ENCODE data around the gene DGKD.
"Not testable (repeated sequence)": the region's sequence is repeated elsewhere in the genome, so short reads cannot be mapped to it uniquely, and the experiment has no call there.

Gene DGKD

DNA sequence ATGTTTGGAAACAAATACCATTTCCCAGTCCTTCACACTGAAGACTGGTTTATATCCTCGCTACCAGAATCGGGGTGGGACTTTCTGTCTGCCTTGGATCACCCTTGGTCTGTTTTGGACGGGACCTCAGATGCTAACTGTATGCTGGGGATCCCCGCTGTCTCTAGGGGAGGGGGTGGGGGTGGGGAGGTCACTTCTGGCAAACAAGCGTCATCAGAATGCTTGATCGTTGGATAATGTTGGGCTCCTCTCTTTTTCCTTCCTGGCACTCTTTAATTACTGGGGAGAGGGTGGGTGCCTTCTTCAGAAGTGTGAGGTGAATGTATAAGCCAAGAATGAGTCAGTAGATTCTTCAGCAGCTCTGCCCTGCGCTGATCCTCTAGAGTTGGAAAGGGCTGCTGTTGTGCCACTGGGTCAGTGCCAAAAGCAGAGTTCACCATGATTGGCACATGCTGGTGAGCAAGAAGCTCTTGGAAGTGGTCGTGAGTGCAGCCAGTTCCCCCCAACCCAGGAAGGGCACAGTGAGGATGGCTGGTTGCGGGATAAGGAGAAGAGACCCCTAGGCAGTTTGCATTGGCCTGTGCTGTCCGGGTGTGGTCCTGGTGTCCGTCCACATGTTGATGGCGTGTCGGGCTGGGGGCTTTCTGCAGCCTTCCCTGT is 32.2 kb downstream of the DGKD start:
- DNase-seq (ENCODE audit: low read depth): peak; percentile 49

DNA sequence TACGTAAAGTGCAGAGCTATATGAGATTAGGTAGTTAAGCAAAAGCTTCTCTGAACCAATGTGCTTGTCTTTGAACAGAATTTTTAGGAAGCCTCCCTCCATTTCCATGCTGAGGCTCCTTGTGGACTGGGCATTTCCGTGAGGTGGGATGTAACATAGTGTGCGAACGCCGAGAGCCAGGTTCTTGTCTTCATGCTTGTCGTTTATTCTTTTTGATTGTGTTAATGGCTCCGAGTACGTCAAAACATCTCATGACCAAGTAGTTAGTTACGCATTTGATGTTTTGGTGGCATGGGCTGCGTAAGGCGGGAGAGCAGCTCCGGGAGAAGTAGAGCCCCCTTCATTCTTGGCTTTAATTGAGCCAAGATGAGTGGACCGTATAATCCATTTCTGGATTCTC is 32.9 kb downstream of the DGKD start:
- no peak for DNase-seq (ENCODE audit: low read depth)

DNA sequence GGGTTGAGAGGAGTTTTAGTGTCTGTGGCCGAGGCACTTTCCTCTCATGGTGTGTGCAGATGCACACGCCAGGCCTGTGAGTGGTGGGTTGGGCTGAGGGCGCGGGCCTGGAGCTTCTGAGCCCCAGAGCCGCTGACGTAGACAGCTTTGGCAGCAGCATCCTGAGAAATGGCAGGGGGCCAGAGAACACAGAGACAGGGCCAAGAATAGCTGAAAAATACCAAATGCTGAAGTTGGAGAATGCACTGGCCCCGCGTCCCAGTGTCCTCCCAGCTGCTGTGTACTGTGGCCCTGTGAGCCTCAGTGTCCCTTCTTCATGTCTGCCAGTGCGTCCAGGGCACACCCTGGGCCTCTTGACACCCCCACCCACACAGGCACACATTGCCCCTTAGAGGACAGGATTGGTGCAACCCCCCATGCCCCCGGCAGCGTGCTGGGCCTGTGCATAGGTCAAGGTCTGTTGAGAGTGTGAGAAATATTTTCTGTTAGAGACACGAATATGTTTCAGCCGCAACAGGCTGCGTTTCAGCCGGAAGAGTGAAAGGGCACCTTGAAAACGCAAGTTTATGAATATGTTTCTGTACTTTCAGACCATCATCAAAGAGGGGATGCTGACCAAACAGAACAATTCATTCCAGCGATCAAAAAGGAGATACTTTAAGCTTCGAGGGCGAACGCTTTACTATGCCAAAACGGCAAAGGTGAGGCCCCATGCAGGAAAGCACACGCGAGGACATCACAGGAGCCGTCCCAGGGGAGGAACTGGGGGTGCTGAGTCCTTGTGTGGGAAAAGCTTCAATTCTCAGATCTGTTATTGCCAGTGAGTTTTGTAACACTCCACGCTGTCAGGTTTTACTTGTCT is 33.6 kb downstream of the DGKD start:
- DNase-seq (ENCODE audit: low read depth): peak; percentile 91

DNA sequence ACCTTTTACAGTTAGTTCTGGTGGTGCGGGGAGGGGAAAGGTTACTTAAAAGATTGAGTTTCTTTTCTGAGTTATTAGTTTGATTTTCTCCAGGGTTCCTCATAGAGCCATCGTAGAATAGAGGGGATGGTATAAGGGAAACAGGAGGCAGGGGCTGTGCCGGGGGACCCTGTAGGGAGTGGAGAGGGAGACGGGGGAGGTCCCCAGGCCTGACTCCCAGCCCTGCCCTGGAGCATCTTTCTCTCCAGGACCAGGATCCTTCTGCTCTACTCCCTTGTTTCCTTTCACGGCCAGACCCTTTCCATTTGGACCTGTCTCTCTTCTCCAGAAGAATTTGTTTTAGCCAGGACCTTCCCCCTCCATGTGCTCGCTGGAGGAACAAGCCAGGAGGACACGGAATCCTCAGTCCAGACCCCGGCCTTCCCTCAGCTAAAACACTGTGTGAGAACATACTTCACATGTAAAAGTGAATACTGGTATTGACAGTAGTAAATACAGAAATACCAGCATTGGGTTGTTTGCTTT is 35.4 kb downstream of the DGKD start:
- DNase-seq (ENCODE audit: low read depth): no peak

DNA sequence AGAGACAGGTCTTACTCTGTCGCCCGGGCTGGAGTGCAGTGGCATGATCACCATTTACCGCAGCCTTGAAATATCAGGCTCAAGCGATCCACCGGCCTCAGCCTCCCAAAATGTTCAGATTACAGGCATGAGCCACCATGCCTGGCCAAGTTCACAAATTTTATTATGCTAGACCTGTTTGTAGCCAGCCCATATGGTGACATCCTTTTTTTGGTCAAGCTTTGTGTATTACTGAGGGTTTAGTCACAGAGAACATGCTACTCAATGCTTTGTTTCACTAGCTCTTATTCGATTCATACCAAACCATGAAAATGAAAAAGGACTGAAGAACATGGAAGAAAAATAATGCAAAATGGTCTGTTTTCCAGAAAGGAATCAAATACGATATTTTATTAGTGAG is 41.4 kb downstream of the DGKD start:
- DNase-seq (ENCODE audit: low read depth): no peak

DNA sequence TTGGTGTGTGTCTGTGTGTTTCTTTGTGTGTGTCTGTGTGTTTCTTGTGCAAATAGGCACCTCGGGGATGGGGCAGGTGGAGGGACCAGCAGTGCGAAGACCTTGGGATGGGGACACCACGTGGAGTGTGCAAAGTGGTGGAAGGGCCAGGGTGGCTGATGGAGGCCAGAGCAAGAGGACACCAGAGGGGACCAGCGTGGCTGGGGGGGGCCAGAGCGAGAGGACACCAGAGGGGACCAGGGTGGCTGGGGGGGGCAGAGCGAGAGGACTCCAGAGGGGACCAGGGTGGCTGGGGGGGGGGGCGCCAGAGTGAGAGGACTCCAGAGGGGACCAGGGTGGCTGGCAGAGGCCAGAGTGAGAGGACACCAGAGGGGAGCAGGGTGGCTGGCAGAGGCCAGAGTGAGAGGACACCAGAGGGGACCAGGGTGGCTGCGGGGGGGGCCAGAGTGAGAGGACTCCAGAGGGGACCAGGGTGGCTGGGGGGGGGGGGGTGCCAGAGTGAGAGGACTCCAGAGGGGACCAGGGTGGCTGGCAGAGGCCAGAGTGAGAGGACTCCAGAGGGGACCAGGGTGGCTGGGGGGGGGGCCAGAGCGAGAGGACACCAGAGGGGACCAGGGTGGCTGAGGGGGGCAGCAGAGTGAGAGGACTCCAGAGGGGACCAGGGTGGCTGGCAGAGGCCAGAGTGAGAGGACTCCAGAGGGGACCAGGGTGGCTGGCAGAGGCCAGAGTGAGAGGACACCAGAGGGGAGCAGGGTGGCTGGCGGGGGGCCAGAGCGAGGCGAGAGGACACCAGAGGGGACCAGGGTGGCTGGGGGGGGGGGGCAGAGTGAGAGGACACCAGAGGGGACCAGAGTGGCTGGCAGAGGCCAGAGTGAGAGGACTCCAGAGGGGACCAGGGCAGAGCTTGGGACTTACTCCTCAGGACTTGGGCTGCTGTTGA is 42.7 kb downstream of the DGKD start:
- not testable (repeated sequence) for DNase-seq (ENCODE audit: low read depth)

DNA sequence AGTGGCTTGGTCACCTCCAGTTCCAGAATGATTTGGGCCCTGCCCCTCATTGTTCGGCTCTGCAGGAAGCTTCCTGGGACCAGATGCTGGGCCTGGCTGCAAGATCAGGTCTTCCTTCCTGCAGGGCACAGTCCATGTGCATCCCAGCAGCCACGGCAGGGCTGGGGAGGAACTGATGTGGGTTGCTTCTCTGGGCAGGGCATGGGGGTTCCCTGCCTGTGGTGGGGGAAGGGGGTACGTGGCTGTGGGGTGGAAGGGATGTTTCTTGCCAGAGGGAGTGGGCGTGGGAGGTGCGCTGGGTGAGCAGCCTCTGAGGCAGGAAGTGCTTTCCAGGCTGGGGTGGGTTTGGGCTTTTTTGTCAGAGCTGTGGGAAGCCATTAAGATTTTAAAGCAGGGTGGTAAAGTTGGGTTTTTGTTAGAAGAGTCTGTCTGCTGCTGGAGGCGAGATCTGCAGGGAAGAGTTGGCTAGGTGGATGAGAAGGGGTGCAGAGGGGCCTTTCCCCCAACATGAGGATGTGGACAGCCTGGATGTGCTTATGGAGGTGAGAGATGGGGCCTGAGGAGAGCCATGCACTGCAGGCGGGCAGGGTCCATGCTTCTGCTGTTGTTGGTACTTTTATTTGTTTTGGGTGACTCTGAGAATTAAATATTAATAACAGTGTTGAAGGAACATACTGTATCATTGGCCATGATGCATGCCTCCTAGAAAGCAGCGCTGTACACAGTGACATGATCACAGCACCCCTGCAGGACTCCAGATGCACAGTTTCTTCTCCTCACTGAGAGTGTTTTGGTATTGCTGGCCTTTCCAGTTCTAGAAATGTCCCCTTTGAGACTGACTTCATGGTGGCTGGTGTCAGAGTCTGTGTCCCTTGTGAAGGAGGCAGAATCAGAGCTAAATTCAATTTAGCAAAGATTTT is 45.3 kb downstream of the DGKD start:
- no peak for DNase-seq (ENCODE audit: low read depth)

DNA sequence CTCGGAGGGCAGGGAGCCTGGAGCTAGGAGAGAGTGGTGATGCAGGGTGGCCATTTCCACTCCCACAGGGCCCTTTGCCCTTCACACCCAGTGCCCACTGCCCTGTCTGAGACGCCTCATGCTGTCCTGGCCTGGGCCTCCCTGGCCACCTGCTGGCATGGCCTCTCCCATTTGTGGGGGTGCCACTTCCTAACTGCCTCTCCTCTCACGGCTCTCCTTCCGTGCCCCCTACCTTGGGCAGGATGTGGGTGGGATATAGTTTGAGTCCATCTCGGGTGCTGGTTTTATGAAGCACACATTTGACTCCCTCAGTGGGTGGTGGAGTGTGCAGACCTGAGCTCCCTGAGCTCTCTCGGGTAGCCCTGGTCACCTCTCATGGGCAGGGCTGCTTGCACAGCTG is 46.0 kb downstream of the DGKD start:
- no peak for DNase-seq (ENCODE audit: low read depth)

DNA sequence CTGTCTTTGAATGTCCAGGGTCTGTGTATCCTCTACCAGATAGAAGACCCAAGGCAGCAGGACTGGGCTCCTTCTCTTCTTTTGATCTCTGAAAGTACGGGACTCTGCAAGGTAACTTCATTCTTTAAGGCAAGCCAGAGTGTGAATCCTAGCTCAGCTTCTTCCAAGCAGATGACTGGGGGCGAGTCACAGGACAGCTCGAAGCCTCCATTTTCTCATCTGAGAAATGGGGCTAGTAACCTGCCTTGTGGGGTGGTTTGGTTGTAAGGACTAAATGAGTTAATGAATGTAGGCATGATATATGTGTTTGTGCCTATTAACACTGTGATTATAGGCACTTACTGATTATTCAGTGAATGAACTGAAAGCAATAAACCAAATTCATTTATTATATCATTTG is 46.7 kb downstream of the DGKD start:
- DNase-seq (ENCODE audit: low read depth): no peak

DNA sequence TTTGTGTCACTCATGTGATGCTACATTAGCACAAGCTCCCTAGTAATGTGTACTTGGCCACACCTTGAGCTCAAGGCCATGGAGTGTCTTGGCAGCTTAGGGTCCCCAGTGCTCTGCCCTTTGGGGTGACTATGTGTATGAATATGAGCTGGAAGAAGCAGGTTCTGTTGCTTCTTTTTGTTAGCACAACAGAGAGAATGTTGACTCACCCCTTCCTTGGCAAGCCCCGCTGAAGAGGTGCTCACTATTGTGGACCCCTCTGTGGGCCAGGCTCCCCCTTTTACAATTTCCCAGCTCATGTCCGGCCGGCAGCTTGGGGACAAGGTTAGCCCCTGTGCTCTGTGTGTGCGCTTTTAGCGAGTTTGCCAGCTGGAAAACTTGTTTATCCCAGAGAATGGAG is 48.1 kb downstream of the DGKD start:
- DNase-seq (ENCODE audit: low read depth): no peak

DNA sequence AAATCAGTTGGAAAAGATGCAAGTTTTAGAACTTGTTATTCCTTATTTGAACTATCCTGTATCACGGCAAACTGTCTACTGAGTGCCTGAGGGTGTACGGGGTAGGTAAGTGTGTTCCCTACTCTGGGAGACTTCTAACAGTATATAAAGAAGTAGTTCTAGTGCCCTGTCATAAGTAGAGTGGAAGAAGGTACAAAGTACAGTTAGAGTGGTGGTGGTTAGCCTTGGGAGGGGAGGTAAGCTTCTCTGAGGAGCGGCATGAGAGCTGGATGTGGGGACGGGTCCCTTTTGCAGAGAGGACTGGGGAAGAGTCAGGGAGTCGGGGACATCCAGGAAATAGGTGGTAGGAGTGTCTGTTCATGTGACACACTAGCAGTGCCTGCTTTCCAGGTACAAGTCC is 48.5 kb downstream of the DGKD start:
- DNase-seq (ENCODE audit: low read depth): no peak

DNA sequence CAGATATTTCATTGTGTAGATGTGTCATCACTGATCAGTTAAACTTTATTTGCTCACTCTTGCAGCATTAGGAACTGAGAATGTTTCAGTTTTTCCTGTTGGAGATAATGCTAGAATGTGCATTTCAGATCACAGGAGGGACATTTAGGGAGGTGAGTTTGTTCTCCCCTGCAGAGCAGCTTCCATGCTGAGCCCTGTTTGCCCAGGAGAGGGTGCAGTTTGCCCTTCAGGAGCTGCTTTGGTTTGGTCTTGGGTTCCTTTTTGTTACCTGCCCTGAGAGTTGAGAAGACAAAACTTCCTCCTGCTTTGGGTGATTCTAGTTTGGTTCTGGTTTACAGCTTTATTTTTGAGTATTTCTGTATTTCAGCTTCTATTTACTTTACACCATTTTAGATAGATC is 49.9 kb downstream of the DGKD start:
- no peak for DNase-seq (ENCODE audit: low read depth)

DNA sequence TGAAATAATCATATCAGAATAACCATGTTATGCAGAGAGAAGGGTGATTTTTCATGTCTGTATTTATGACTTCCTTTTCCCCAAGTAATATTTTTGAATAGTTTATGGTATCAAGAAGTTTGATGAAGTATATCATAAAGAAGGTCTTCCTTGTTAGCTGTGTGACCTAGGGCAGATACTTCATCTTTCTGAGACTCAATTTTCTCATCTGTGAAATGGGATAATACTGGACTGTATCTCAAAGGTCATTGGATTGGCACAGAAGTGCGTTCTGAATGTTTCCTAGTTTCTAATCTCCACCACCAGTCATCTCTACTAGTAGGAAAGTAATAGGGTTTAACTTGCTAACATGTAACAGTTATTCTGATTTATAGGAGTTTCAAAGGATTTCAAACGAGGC is 52.6 kb downstream of the DGKD start:
- DNase-seq (ENCODE audit: low read depth): no peak

DNA sequence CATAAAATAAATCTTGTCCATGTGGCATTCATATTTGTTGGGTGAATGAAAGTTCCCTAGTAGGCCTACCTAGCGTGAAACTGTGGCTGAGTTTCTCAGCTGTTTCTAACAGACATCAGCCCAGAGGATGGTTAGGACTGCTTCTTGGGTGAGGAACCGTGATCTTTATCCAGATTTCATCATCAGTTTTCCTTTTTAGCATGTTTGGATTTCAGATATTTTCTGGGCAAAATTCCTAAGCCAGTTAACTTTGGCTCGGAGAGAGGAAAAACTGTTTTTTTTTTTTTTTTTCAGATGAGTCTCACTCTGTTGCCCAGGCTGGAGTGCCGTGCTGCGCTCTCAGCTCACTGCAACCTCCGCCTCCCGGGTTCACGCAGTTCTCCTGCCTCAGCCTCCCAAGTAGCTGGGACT is 53.5 kb downstream of the DGKD start:
- peak; percentile 69 for DNase-seq (ENCODE audit: low read depth)

DNA sequence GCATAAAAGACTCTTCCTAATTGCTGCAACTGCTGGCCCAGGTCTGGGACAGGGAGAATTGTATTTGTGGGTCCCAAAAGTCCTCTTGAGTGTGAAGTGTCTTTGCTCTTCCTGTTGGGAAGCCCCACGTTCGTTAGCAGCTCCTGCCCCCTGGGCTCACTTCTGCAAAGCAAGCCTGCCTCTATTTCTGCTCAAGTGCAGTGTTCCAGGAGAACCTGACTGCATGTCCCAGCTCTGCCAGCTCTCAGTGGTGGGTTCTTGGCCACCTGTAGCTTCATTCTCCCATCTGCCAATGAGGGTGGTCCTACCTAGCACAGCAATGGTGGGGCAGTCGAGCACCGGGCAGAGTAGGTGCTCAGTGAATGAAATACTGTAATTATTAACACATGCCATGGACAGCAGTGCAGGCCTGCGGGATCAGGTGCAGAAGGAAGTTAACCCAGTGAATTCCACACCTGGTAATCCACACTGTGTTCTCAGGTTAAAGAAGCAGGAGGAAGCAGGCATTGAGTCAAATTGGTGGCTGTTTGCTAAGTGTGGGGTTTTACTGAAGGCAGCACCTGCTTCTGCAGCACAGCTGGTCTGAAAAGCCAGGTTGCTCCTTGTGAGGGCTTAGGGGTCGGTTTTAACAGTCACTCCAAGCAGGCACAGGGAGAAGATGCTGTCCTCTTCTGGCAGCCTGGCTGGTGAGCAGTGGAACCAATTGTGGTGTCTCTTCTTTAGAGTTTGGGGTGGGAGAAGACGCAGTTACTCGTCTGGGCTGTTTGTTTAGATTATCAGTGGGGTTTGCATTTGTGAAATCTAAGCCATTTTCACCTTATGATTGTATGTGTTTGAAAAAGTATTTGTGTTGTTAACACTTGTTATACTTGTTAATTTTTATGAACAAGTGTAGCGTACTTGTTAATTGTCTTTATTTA is 54.3 kb downstream of the DGKD start:
- no peak for DNase-seq (ENCODE audit: low read depth)

DNA sequence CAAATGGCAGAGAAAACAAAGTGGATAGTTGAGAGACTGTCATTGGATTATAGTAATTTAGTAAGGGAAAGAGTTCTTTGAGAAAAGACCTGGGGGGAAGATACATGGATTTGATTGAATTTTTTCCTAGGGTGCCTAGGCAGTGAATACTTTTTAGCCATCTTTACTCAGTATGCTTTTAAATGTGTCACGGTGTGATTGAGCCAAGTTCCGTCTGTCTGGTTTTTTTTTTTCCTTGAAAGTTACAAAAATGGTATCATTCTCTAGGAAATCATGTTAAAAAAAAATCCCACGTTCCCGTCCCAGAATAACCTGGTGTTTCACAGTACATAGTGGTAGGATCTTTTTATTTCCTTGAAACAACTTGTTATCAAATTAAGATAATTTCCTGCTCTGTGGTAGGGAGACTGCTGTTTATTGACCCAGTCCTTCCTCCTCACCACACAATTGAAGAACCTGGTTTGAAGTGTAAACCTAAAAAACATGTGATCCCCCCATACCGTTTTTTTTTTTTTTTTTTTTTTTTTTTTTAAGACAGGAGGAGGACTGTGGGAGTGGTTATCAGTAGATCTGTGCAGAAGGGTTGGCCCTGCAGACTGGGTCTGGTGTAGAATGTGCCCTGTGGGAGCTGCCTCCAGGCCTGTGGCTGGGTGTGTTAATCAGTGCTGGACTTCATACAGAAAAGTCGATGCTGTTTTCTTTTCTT is 55.1 kb downstream of the DGKD start:
- DNase-seq (ENCODE audit: low read depth): no peak

DNA sequence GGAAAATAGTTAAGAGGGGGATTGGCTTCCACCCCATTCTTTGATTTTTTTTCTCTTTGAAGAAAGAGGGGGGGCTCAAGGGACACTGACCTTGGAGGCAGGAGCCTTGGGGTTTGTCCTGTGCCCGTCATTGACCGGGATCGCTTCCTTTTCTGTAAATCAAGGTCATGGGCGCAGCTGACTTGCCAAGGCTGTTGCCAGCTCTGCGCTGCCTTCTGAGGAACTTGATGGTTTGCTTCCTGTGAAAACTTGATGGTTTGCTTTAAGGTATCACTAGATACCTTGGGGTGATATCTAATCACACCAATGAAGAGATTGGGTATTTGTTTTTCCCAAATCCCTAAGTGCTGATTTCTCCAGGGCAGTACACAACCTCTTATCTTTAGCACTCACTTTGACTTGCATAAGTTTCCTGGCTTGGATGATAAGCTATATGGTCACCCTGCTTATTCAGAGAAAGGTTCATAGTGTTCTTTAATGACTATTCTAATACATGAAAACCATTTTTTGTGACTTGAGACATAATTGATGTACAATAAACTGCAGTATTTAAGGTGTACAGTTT is 56.0 kb downstream of the DGKD start:
- no peak for DNase-seq (ENCODE audit: low read depth)

DNA sequence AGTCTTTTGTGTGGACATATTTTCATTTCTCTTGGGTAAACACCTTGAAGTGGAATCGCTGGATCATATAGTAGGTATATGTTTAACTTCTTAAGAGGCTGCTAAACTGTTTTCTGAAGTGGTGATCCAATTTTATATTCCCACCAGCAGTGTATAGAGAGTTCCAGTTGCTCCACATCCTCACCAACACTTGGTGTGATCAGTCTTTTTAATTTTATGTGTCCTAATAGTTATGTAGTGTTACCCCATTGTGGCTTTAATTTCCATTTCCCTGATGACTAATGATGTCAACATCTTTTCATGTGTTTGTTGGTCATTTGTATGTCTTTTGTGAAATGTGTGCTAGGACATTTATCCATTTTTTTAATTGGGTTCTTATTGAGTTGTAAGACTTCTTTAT is 56.9 kb downstream of the DGKD start:
- DNase-seq (ENCODE audit: low read depth): no peak

DNA sequence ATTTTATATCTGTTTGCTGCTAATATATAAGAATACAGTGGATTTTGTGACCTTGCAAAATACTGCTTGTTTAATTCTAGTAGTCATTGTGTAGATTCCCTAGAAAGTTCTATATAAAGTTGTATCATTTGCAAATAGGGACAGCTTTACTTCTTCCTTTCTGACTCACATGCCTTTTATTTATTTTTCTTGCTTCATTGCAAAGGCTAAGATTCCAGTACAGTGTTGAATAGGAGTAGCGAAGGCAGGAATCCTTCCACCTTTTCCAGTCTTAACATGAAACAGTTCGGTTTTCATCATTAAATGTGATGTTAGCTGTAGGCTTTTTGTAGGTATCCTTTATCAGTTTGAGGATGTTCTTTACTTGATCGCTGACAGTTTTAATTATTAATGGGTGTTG is 58.1 kb downstream of the DGKD start:
- no peak for DNase-seq (ENCODE audit: low read depth)
